SK-N-SH treated with all-trans-retinoic acid at 6 μM for 48 hours (cell line): ENCODE results near the gene JARID2.

Experiments
- ARNTL ChIP-seq: fragments of 450-650 bp; formaldehyde crosslinking; IDR thresholded peaks from 2 replicates; pipeline ENCODE4 v1.5.0; 2020; ENCODE audit warnings: low read depth, mild to moderate bottlenecking, moderate library complexity, borderline replicate concordance
- CSDC2 ChIP-seq: fragments of 250-450 bp; sonication (Bioruptor Pico); IDR thresholded peaks from 2 replicates; pipeline ENCODE4 v1.5.0; 2020; ENCODE audit warnings: mild to moderate bottlenecking, moderate library complexity
- OSR1 ChIP-seq: fragments of 250-450 bp; sonication (Bioruptor Pico); IDR thresholded peaks from 2 replicates; pipeline ENCODE4 v1.8.0; 2022; ENCODE audit warnings: moderate library complexity, mild to moderate bottlenecking, inconsistent platforms
- PPARA ChIP-seq: fragments of 250-450 bp; sonication (Bioruptor Pico); IDR thresholded peaks from 2 replicates; pipeline ENCODE4 v1.5.0; 2020; ENCODE audit warnings: mild to moderate bottlenecking, borderline replicate concordance
- RARB ChIP-seq: fragments of 250-450 bp; sonication (Bioruptor Pico); IDR thresholded peaks from 2 replicates; pipeline ENCODE4 v1.8.0; 2021; ENCODE audit warnings: mild to moderate bottlenecking, moderate library complexity
- ZFP30 ChIP-seq: fragments of 450-650 bp; formaldehyde crosslinking; IDR thresholded peaks from 2 replicates; pipeline ENCODE4 v1.5.0; 2022; ENCODE audit warnings: mild to moderate bottlenecking, moderate library complexity
- ZNF8 ChIP-seq: fragments of 450-650 bp; formaldehyde crosslinking; IDR thresholded peaks from 2 replicates; pipeline ENCODE4 v1.5.0; 2020; ENCODE audit warnings: mild to moderate bottlenecking, moderate library complexity

- TF ChIP-seq PPARA (CRISPR knock-in tag) (no peak), ARNTL (CRISPR knock-in tag) (no peak), ZFP30 (no peak), CSDC2 (CRISPR knock-in tag) (no peak), OSR1 (CRISPR knock-in tag) (no peak), ZNF8 (CRISPR knock-in tag) (no peak), RARB (no peak)
Observed at GRCh38 chr6:15470746-15471145, 224.9 kb downstream of the JARID2 start.
